ENCODE results near the gene PROCA1. TPM values are rescaled to one million over a fixed set of nuclear protein-coding genes. Genes with fewer than 3 reads are reported as not detected.

Gene PROCA1
- total and polyA plus RNA-seq, 2 of the 8 experiments (the other 6 are each of a cell fraction or from before 2014, with no cell fraction given) = 21.2 to 26.3 TPM

DNA sequence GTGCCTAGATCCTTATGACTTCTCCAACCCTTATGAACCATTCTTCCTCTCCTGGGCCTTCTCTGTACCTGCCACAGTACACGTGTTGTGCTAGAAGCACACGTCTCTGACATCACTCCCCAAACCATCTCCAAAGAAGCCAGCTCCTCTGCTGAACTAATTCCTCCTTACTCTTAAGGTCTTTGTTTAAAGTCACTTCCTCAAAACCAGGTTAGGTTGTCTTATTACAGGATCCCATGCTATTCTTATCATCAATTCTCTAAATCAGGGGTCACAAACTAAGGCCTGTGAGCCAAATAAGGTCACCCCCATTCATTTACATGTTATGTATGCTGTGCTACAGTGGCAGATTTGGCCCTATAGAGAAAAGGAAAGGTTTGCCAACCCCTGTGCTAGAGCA lies 45.7 kb downstream of the PROCA1 start:
- Histone ChIP-seq H4K91ac (replicated peaks; ENCODE audit: insufficient read length, low read length) (no peak overlapping the region), H2BK5ac (ENCODE audit: low read depth, low read length) (no peak overlapping the region), H3K23ac (ENCODE audit: insufficient read length) (no peak overlapping the region), H3K27me3 (replicated peaks in 1 of 4; ENCODE audit: control insufficient read depth in 3 of 4, extremely low read depth in 1 of 4, insufficient read depth in 3 of 4, low read length in 3 of 4) (no peaks in the 10 kb centered on the region), H3K14ac (ENCODE audit: insufficient read length) (no peak overlapping the region), H4K20me1 (replicated peaks in 1 of 2; ENCODE audit: control insufficient read depth in 1 of 2, insufficient read depth in 2 of 2, low read length in 2 of 2) (peaks cover 2 to 14% of the 10 kb centered on the region in 2 experiments), H3K23me2 (ENCODE audit: low read depth, low read length) (peaks cover 3% of the 10 kb centered on the region; the same call in 1 of the 2 replicates), H4K5ac (ENCODE audit: insufficient read length, low read depth, low read length) (no peak overlapping the region), H2BK15ac (ENCODE audit: low read length) (no peak overlapping the region), H3K27ac (ENCODE audit: low read depth, low read length) (no peak overlapping the region), H3K79me2 (ENCODE audit: control insufficient read depth in 1 of 2, insufficient read depth in 2 of 2, low read length in 2 of 2) (peaks cover 22 to 67% of the 10 kb centered on the region in 2 experiments), H2AK5ac (ENCODE audit: low read depth, low read length) (no peak overlapping the region), H3K56ac (replicated peaks; ENCODE audit: insufficient read length, low read depth, low read length) (no peak overlapping the region), H4K8ac (ENCODE audit: extremely low read depth, insufficient read depth, low read length) (no peak overlapping the region), H3K4me2 (ENCODE audit: insufficient read depth in 1 of 2, low read depth in 2 of 2, low read length in 2 of 2) (no peak overlapping the region), H3K9ac (replicated peaks in 1 of 4; ENCODE audit: extremely low read depth in 1 of 4, low read depth in 3 of 4, low read length in 3 of 4) (no peak overlapping the region), H3K4me1 (replicated peaks in 1 of 4; ENCODE audit: control insufficient read depth in 3 of 4, insufficient read depth in 4 of 4, low read length in 3 of 4) (peaks cover 0 to 1% (median 0%) of the 10 kb centered on the region in 4 experiments; a peak in 3 of 7 replicates), H3K79me1 (ENCODE audit: low read depth, low read length) (peaks cover 7% of the 10 kb centered on the region), H3K18ac (ENCODE audit: extremely low read depth, low read length) (no peak overlapping the region), H3K9me3 (ENCODE audit: insufficient read depth in 2 of 2, low read depth in 1 of 2, low read length in 1 of 2) (no peaks in the 10 kb centered on the region), H2AFZ (ENCODE audit: low read length) (no peak overlapping the region), H3K36me3 (ENCODE audit: control insufficient read depth in 2 of 4, insufficient read depth in 4 of 4, low read length in 3 of 4) (peaks cover 4 to 21% (median 7%) of the 10 kb centered on the region in 4 experiments; a peak in 7 of 8 replicates), H2BK20ac (ENCODE audit: low read length) (no peak overlapping the region), H3K4me3 (ENCODE audit: extremely low read depth in 1 of 4, insufficient read depth in 2 of 4, low read depth in 3 of 4, low read length in 4 of 4) (no peak overlapping the region), H2BK12ac (ENCODE audit: low read depth, low read length) (no peak overlapping the region), H3K4ac (replicated peaks; ENCODE audit: insufficient read length, low read depth, low read length) (no peak overlapping the region), H2BK120ac (replicated peaks; ENCODE audit: low read depth, low read length) (no peak overlapping the region)
- 96% methylated on average over 2 of the region's 2 CpGs; no CpG with 5 or more reads in 1 of the 2 experiments for WGBS, 2 experiments (ENCODE audit: extremely low coverage in 1 of 2, insufficient coverage in 1 of 2, insufficient read length in 1 of 2, insufficient replicate concordance in 2 of 2, low coverage in 1 of 2, low lambda C conversion rate in 2 of 2, missing lambda C conversion rate in 1 of 2)
- TF ChIP-seq SIX5 (IDR thresholded peaks at IDR 0.05; ENCODE audit: low read depth, low read length) (no peak), SAP30 (IDR thresholded peaks at IDR 0.05; ENCODE audit: insufficient read depth, insufficient replicate concordance, low read length) (no peak), KDM1A (IDR thresholded peaks at IDR 0.05; ENCODE audit: borderline replicate concordance, low read length) (no peak), GABPA (IDR thresholded peaks at IDR 0.05; ENCODE audit: borderline replicate concordance, insufficient read depth, low read length) (no peak), RNF2 (IDR thresholded peaks at IDR 0.05; ENCODE audit: borderline replicate concordance, low read depth, low read length, missing control alignments, poor library complexity, severe bottlenecking) (no peak), FOSL1 (IDR thresholded peaks at IDR 0.05; ENCODE audit: insufficient read depth, low read depth, low read length) (no peak), CHD2 (IDR thresholded peaks at IDR 0.05; ENCODE audit: low read length) (no peak), JUN (IDR thresholded peaks at IDR 0.05; ENCODE audit: low read depth, low read length) (no peak)
- POLR2A ChIA-PET (ENCODE audit: partially characterized antibody) = interaction anchor here (0.9 to 2.0 kb wide), 2 partner anchors 15 to 33 kb away, joined by 3 to 5 read pairs; no protein-coding TSS in a partner anchor
- FAIRE-seq = no peak
- CTCF ChIA-PET (ENCODE audit: partially characterized antibody) = no interaction called here
- no peak for DNase-seq (ENCODE audit: low read depth in 1 of 2, low spot score in 2 of 2)
